LoVo (cell line): ENCODE results near the gene NLK.
"Not testable (repeated sequence)": the region's sequence is repeated elsewhere in the genome, so short reads cannot be mapped to it uniquely, and the experiment has no call there.

ENCODE experiments used
- DNase-seq: peaks from one replicate; pipeline ENCODE4 v3.0.0-alpha.2; 2016; ENCODE audit warnings: low spot score

NLK gene

GRCh38 chr17:28072936-28073533, 30.6 kb downstream of the NLK start:
- no peak for DNase-seq

GRCh38 chr17:28074010-28074409, 31.5 kb downstream of the NLK start:
- DNase-seq = no peak

GRCh38 chr17:28076144-28076543, 33.7 kb downstream of the NLK start:
- DNase-seq = no peak

GRCh38 chr17:28077140-28077539, 34.7 kb downstream of the NLK start:
- DNase-seq = not testable (repeated sequence)

GRCh38 chr17:28078341-28079229, 36.1 kb downstream of the NLK start:
- no peak for DNase-seq

- peak; percentile 20 for DNase-seq
Measured at GRCh38 chr17:28081467-28081866, 39.0 kb downstream of the NLK start.

GRCh38 chr17:28085766-28086165, 43.3 kb downstream of the NLK start:
- no peak for DNase-seq

GRCh38 chr17:28086519-28086918, 44.0 kb downstream of the NLK start:
- no peak for DNase-seq

GRCh38 chr17:28087743-28088142, 45.3 kb downstream of the NLK start:
- DNase-seq = no peak

GRCh38 chr17:28090551-28090950, 48.1 kb downstream of the NLK start:
- DNase-seq = no peak

- DNase-seq = no peak
Measured at GRCh38 chr17:28092088-28092487, 49.6 kb downstream of the NLK start.

GRCh38 chr17:28093999-28094716, 51.7 kb downstream of the NLK start:
- DNase-seq = no peak

GRCh38 chr17:28096756-28097155, 54.3 kb downstream of the NLK start:
- no peak for DNase-seq

- no peak for DNase-seq
Measured at GRCh38 chr17:28097254-28097653, 54.8 kb downstream of the NLK start.

- no peak for DNase-seq
Measured at GRCh38 chr17:28097901-28098300, 55.4 kb downstream of the NLK start.

- not testable (repeated sequence) for DNase-seq
Measured at GRCh38 chr17:28098591-28098990, 56.1 kb downstream of the NLK start.

GRCh38 chr17:28100251-28100650, 57.8 kb downstream of the NLK start:
- no peak for DNase-seq

GRCh38 chr17:28100936-28101335, 58.5 kb downstream of the NLK start:
- DNase-seq = no peak

GRCh38 chr17:28101919-28102318, 59.4 kb downstream of the NLK start:
- no peak for DNase-seq

- no peak for DNase-seq
Measured at GRCh38 chr17:28105501-28105900, 63.0 kb downstream of the NLK start.

GRCh38 chr17:28110184-28110583, 67.7 kb downstream of the NLK start:
- DNase-seq = no peak

GRCh38 chr17:28112181-28112580, 69.7 kb downstream of the NLK start:
- DNase-seq = no peak

GRCh38 chr17:28112606-28113005, 70.1 kb downstream of the NLK start:
- no peak for DNase-seq
